NCI-H1105 (cell line): Measurements from ENCODE around the gene ATP10B.
"Not testable (repeated sequence)": the region's sequence is repeated elsewhere in the genome, so short reads cannot be mapped to it uniquely, and the experiment has no call there.

Experiments used
- DNase-seq: peaks from one replicate; lab custom pipeline; 2025; lab: John Stamatoyannopoulos, UW

Gene ATP10B, protein sequence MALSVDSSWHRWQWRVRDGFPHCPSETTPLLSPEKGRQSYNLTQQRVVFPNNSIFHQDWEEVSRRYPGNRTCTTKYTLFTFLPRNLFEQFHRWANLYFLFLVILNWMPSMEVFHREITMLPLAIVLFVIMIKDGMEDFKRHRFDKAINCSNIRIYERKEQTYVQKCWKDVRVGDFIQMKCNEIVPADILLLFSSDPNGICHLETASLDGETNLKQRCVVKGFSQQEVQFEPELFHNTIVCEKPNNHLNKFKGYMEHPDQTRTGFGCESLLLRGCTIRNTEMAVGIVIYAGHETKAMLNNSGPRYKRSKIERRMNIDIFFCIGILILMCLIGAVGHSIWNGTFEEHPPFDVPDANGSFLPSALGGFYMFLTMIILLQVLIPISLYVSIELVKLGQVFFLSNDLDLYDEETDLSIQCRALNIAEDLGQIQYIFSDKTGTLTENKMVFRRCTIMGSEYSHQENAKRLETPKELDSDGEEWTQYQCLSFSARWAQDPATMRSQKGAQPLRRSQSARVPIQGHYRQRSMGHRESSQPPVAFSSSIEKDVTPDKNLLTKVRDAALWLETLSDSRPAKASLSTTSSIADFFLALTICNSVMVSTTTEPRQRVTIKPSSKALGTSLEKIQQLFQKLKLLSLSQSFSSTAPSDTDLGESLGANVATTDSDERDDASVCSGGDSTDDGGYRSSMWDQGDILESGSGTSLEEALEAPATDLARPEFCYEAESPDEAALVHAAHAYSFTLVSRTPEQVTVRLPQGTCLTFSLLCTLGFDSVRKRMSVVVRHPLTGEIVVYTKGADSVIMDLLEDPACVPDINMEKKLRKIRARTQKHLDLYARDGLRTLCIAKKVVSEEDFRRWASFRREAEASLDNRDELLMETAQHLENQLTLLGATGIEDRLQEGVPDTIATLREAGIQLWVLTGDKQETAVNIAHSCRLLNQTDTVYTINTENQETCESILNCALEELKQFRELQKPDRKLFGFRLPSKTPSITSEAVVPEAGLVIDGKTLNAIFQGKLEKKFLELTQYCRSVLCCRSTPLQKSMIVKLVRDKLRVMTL (N-terminal part only)

GRCh38 chr5:160852049-160852448 is at the start of gene ATP10B:
TSS of gene ATP10B (minus strand) at chr5:160852211. CDS start at chr5:160688074, 164,137 bp downstream.
- DNase-seq = no peak

- DNase-seq = no peak
These were observed 49.6 kb upstream of the ATP10B start for GRCh38 chr5:160901656-160902055.

DNA sequence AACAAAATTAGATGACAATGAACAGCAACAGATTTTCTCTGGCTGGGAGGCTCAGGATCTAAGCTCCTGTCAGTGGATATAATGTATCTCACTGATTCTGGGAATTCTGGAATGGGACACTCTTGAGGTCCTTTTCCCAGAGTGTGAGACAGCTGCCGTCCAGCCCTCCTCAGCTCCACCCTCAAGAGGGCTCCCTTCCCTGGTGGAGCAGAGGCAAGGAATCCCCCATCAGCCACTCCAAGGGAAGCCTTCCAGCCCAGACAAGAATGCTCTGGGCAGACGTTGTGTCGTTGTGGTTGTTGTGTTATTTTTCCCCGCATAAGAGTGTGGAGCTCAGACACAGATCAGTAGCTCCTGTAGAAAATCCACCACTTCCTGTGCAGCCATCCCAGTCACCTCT is 47.7 kb upstream of the ATP10B start:
- no peak for DNase-seq

DNA sequence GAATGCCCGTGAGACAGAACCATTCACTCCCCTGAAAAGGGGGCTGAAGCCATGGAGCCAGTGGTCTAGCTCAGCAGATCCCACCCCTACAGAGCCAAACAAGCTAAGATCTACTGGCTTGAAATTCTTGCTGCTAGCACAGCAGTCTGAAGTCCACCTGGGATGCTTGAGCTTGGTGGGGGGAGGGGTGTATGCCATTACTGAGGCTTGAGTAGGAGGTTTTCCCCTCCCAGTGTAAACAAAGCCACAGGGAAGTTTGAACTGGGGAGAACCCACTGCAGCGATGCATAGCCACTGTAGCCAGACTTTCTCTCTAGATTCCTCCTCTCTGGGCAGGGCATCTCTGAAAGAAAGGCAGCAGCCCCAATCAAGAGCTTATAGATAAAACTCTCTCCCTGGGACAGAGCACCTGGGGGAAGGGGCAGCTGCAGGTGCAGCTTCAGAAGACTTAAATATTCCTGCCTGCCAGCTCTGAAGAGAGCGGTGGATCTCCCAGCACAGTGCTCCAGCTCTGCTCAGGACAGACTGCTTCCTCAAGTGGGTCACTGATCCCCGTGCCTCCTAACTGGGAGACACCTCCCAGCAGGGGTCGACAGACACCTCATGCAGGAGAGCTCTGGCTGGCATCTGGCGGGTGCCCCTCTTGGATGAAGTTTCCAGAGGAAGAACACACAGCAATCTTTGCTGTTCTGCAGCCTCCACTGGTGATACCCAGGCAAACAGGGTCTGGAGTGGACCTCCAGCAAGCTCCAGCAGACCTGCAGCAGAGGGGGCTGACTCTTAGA is 41.4 kb upstream of the ATP10B start:
- not testable (repeated sequence) for DNase-seq

DNA sequence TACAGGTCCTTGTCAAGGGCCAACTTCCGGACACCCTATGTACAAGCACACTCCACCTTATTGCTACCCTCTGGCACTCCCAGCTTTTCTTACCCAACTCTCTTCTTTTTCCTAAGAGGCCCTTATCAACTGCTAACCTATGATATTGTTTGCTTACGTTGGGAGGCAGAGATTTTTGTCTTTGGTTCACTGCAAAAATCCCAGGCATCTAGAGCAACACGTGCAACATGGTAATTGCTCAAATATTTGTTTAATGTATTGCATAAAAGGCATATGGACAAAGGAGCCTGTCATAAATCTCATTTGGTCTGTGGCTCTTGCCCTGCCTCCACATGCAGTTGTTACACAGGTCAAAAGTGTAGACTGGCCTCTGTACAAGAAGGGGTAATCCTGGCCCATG is 35.8 kb upstream of the ATP10B start:
- no peak for DNase-seq

GRCh38 chr5:160873560-160874200 is 21.7 kb upstream of the ATP10B start:
- not testable (repeated sequence) for DNase-seq

- DNase-seq = no peak
These were observed 18.0 kb upstream of the ATP10B start for GRCh38 chr5:160869989-160870521.

DNA sequence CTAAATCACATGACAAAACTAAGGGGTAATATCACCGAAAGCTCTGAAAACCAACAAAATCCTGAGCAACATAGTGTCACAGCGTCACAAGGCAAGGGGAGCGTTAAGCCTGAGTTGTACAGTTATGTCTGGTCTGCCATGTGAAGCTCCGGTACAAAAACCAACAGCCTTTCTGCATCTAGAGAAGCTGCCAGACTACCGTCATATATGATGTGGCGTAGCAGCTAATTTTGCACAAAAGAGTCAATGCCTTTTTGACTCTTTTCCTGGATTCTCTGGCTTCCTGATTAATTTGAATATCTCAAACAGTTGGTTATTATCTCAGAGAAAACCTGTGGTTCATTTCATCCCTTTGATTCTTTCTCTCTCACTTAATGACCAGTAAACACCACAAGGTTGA is 16.0 kb upstream of the ATP10B start:
- no peak for DNase-seq

DNA sequence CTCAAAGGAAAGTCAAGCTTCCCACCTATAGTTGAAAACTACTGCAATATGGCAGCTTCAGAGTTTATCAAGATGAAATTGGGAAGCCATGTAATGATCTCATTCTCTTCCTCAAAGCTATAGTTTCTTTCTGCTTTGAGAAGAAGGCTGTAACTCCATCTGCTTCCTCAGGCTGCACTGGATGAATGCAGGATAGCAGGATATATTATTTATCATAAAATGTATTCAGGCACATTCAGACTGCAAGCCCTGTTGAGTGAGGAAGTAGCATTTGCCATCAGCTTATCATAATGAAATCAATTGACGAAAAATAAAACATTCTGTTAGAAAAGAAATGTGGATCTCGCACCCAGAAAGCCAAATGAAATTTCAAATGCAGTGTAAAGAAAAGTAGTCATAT is 560 bp downstream of the ATP10B start:
- DNase-seq = no peak

GRCh38 chr5:160850421-160850820 is 1.6 kb downstream of the ATP10B start:
- DNase-seq = no peak

GRCh38 chr5:160847526-160848085 is 4.4 kb downstream of the ATP10B start:
- DNase-seq = no peak

GRCh38 chr5:160846642-160847041 is 5.4 kb downstream of the ATP10B start:
- DNase-seq = no peak

GRCh38 chr5:160844177-160844576 is 7.8 kb downstream of the ATP10B start:
- no peak for DNase-seq

- no peak for DNase-seq
These were observed 8.8 kb downstream of the ATP10B start for GRCh38 chr5:160843240-160843639.

- DNase-seq = no peak
These were observed 14.0 kb downstream of the ATP10B start for GRCh38 chr5:160837749-160838593.

DNA sequence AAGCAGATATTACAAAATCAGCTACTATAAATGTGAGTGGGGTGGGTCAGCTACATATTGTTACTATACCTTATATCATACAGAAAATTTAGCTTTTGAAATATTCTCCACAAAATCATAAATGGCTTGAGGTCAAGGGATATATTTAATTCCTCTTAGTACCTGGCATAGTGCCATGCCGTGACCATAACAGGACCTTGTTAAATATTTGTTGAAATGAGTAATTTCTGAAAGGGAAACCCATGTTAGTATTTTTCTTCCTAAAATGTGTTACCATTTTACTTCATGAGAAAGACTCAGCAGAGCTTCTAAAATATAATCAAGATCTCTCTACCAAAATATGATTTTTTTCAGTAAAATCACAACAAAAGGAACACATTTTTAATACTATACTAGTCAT is 14.8 kb downstream of the ATP10B start:
- no peak for DNase-seq

GRCh38 chr5:160835818-160836528 is 16.0 kb downstream of the ATP10B start:
- no peak for DNase-seq

DNA sequence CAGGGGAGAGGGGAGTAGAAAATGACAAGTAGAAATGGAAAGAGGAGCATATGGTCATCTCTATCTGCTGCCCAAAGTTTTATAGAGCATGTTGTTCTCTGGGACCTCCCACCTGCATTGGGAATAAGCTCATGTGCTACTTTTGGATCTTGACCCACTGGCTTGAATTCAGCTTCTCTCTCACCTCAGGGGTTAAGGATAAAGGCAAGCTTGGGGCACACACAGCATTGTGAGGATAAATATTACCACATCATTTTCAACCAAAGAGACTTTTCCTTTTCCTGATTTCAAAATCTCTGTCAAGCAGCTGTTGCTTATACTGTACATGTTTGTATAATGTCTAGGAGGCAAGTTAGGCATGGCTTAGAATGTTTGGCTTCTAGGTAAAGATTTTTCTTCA is 16.6 kb downstream of the ATP10B start:
- DNase-seq = no peak

DNA sequence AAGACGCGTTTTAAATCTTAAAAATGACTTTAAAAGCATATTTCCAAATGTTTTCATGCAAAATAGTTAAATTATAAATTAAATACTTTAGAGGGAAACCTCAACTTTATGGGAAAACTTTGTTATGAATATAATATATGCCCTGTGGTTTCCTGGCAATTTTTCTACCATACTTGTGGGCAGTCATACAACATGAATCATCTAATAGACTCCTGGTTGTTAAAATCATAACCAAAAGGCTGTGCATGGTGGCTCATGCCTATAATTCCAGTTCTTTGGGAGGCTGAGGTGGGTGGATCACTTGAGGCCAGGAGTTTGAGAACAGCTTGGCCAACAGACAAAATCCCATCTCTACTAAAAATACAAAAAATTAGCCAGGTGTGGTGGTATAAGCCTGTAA is 18.2 kb downstream of the ATP10B start:
- no peak for DNase-seq
